Thyroid gland (tissue), 4 donors: Measurements from ENCODE around the gene CRABP2.

Experiments
- CTCF ChIP-seq, 6 experiments: fragments of 200-600 bp in 3 of 6; fragments of 450-650 bp in 3 of 6; sonication (generic) in 3 of 6; IDR thresholded peaks; one replicate each; pipeline ENCODE4 v1.5.1; 2016 to 2019; ENCODE audit warnings: antibody characterized with exemption in 6 of 6, mild to moderate bottlenecking in 2 of 6, inconsistent platforms in 1 of 6, moderate library complexity in 1 of 6
- POLR2A ChIP-seq, 2 donors: fragments of 450-650 bp; IDR thresholded peaks; one replicate each; pipeline ENCODE4 v1.6.1; 2017; ENCODE audit warnings: antibody characterized with exemption in 2 of 2, mild to moderate bottlenecking in 2 of 2, moderate library complexity in 1 of 2

DNA sequence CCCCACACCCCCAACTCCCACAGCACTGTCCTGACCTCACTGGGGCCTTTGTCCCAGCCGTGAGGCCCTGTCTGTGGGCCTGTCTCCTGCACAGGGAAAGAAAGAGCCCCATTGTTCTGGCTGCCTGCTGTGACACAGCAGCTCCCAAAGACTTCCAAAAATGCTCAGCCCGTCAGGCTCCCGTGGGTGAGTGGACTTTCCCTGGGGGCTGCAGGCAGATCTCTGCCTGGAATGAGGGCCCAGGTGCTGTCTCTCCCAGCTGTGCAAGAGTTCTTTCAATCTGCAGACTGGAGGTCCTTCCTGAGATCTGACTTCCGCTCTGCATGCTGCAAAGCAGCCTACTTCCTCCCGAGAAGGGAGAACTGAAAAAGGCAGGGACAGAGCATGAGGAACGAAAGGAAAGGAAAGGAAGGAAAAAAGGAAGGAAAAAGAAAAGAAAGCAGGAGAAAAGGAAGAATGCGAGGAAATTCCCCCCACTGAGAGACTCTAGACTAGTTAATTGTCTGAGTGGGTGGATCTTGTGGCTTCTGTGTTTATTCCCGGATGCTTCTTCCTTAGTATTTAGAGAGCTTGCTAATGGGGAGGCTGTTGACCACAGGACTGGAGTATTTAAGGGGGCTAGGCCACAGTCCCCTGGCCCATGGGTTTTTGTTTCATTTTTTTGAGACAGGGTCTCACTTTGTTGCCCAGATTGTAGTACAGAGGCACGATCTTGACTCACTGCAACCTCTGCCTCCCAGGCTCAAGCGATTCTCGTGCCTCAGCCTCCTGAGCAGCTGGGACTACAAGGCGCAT lies 43.2 kb downstream of the CRABP2 start:
- TF ChIP-seq CTCF (IDR thresholded peaks at IDR 0.05) = no peak
- no peak for TF ChIP-seq POLR2A (IDR thresholded peaks at IDR 0.05)
